A549 (cell line): ENCODE measurements around the gene PLCB2.

ENCODE experiments used
- BHLHE40 ChIP-seq: IDR thresholded peaks from 2 replicates; pipeline ENCODE4 v1.6.1; 2012; ENCODE audit warnings: low read depth, low read length, inconsistent platforms
- CTCF ChIP-seq: fragments of >200 bp; sonication (Bioruptor Twin); formaldehyde crosslinking; IDR thresholded peaks from 3 replicates; pipeline ENCODE4 v1.5.1; 2016
- EP300 ChIP-seq, 2 experiments: fragments of >200 bp; sonication (Bioruptor Twin); formaldehyde crosslinking; IDR thresholded peaks; 2 replicates in 1 of 2; 3 replicates in 1 of 2; pipeline ENCODE4 v1.6.1; 2016 to 2017
- JUN ChIP-seq, 2 experiments: fragments of >200 bp; sonication (Bioruptor Twin); formaldehyde crosslinking; IDR thresholded peaks; 2 replicates in 1 of 2; 3 replicates in 1 of 2; pipeline ENCODE4 v1.6.1; 2016 to 2017
- MAX ChIP-seq: IDR thresholded peaks from 2 replicates; pipeline ENCODE4 v1.6.1; 2012
- MYC ChIP-seq: IDR thresholded peaks from 2 replicates; pipeline ENCODE4 v1.6.1; 2012; ENCODE audit warnings: mild to moderate bottlenecking, inconsistent platforms, low read length, improper control_type of control experiment, borderline replicate concordance
- NPAS2 ChIP-seq: fragments of 250-450 bp; sonication (Bioruptor Pico); IDR thresholded peaks from 2 replicates; pipeline ENCODE4 v1.8.0; 2022; ENCODE audit warnings: mild to moderate bottlenecking, moderate library complexity, borderline replicate concordance
- NR3C1 ChIP-seq: fragments of >200 bp; sonication (Bioruptor Twin); formaldehyde crosslinking; IDR thresholded peaks from 3 replicates; pipeline ENCODE4 v1.6.1; 2017
- POLR2A ChIP-seq: IDR thresholded peaks from 2 replicates; pipeline ENCODE4 v1.6.1; 2012; ENCODE audit warnings: mild to moderate bottlenecking, low read length
- RCOR1 ChIP-seq: fragments of 150-350 bp; IDR thresholded peaks from 2 replicates; pipeline ENCODE4 v1.6.1; 2014; ENCODE audit warnings: antibody characterized with exemption, low read length, low read depth
- RNF2 ChIP-seq: fragments of 200-600 bp; sonication (generic); IDR thresholded peaks from 2 replicates; pipeline ENCODE4 v1.6.1; 2016; ENCODE audit warnings: low read depth, mild to moderate bottlenecking, antibody characterized with exemption, moderate library complexity, borderline replicate concordance
- TP53 ChIP-seq: fragments of 250-450 bp; sonication (Bioruptor Pico); IDR thresholded peaks from 2 replicates; pipeline ENCODE4 v1.5.0; 2021; ENCODE audit warnings: mild to moderate bottlenecking, moderate library complexity
- TF ChIP-seq, protein P1 (sequence below): fragments of 200-600 bp; sonication (generic); IDR thresholded peaks from 2 replicates; pipeline ENCODE4 v1.6.1; 2016; ENCODE audit warnings: antibody characterized with exemption, mild to moderate bottlenecking, moderate library complexity

- TF ChIP-seq POLR2A (no peak), CTCF (no peak), JUN (IDR thresholded peaks at IDR 0.05) (no peak), NR3C1 (no peak), NPAS2 (CRISPR knock-in tag) (no peak), EP300 (IDR thresholded peaks at IDR 0.05) (no peak), TP53 (CRISPR knock-in tag) (no peak), MAX (no peak), RCOR1 (no peak), RNF2 (no peak), BHLHE40 (no peak), MYC (no peak)
- TF ChIP-seq, protein P1, sequence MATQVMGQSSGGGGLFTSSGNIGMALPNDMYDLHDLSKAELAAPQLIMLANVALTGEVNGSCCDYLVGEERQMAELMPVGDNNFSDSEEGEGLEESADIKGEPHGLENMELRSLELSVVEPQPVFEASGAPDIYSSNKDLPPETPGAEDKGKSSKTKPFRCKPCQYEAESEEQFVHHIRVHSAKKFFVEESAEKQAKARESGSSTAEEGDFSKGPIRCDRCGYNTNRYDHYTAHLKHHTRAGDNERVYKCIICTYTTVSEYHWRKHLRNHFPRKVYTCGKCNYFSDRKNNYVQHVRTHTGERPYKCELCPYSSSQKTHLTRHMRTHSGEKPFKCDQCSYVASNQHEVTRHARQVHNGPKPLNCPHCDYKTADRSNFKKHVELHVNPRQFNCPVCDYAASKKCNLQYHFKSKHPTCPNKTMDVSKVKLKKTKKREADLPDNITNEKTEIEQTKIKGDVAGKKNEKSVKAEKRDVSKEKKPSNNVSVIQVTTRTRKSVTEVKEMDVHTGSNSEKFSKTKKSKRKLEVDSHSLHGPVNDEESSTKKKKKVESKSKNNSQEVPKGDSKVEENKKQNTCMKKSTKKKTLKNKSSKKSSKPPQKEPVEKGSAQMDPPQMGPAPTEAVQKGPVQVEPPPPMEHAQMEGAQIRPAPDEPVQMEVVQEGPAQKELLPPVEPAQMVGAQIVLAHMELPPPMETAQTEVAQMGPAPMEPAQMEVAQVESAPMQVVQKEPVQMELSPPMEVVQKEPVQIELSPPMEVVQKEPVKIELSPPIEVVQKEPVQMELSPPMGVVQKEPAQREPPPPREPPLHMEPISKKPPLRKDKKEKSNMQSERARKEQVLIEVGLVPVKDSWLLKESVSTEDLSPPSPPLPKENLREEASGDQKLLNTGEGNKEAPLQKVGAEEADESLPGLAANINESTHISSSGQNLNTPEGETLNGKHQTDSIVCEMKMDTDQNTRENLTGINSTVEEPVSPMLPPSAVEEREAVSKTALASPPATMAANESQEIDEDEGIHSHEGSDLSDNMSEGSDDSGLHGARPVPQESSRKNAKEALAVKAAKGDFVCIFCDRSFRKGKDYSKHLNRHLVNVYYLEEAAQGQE: no peak
These were observed 48.7 kb downstream of the PLCB2 start for GRCh38 chr15:40259021-40259420.
